Ovary (tissue), 9 donors: Measurements from ENCODE around the gene CARMIL1. TPM values are rescaled to one million over a fixed set of nuclear protein-coding genes. Genes with fewer than 3 reads are reported as not detected.

Source experiments
- DNase-seq, 5 donors: peaks; one replicate each; pipeline ENCODE4 v3.0.0-alpha.2; 2019 to 2020
- H3K27ac ChIP-seq, 2 donors: fragments of 200-600 bp; one replicate each; pipeline versions ENCODE4 v1.5.1 to v1.8.0; 2019 to 2022
- H3K27me3 ChIP-seq: fragments of 200-600 bp; one replicate; pipeline ENCODE4 v1.8.0; 2022
- H3K36me3 ChIP-seq: fragments of 200-600 bp; sonication (generic); one replicate; pipeline ENCODE4 v1.5.1; 2019
- H3K4me1 ChIP-seq: one replicate; pipeline ENCODE4 v1.8.1; 2013; ENCODE audit warnings: mild to moderate bottlenecking, moderate library complexity; ENCODE audit not compliant: insufficient read depth
- H3K4me3 ChIP-seq: fragments of 200-600 bp; sonication (generic); one replicate; pipeline ENCODE4 v1.5.1; 2017
- H3K9me3 ChIP-seq, 2 donors: fragments of 200-600 bp in 1 of 2; sonication (generic) in 1 of 2; one replicate each; pipeline versions ENCODE4 v1.5.1 to v1.8.1; 2013 to 2019; ENCODE audit warnings: mild to moderate bottlenecking in 1 of 2, moderate library complexity in 1 of 2
- EP300 ChIP-seq: sonication (generic); formaldehyde crosslinking; IDR thresholded peaks from one replicate; pipeline ENCODE4 v1.6.1; 2017; ENCODE audit warnings: antibody characterized with exemption
- POLR2A ChIP-seq: fragments of 450-650 bp; IDR thresholded peaks from one replicate; pipeline ENCODE4 v1.6.1; 2017; ENCODE audit warnings: antibody characterized with exemption, mild to moderate bottlenecking, moderate library complexity
- WGBS, 3 donors: extraction: QIAGEN DNeasy Blood & Tissue Kit in 1 of 3; methylation state at CpG; one replicate each; pipeline versions ENCODE4 v1.1.5 to v1.1.7; 2013 to 2017; 5-methylcytosine and 5-hydroxymethylcytosine counted together
- intact Hi-C, 4 donors: fragments of 100-400 bp; cut with DNase I; formaldehyde crosslinking; loops; one replicate each; pipeline versions ENCODE4 v1.11.0 to v1.15.1; 2022 to 2023
- polyA plus RNA-seq, 2 donors: library from polyadenylated mRNA; stranded (reverse); fragments of 200-250 nt in 1 of 2; fragments of 350-450 nt in 1 of 2; fragmentation: Illumina TruSeq in 1 of 2; extraction: RNeasy Lipid Tissue Mini Kit (QIAGEN cat#74804) in 1 of 2; gene quantifications; one replicate each; pipeline ENCODE4 v1.2.3, GENCODE V29; 2013 to 2014
- total RNA-seq, 7 donors: library from RNA; depleted of rRNA in 2 of 7; stranded (reverse); fragments of >200 nt in 2 of 7; fragmentation: NEBNext Ultra II Directional in 3 of 7; extraction: Animal tissue kit (Norgen Biotek cat#: 25700) in 3 of 7; gene quantifications; one replicate each; pipeline versions ENCODE4 v1.1.0 to v1.2.4, GENCODE V29; 2016 to 2023
- TF ChIP-seq, protein P1 (sequence below), 3 donors: fragments of 450-650 bp in 2 of 3; fragments of 200-600 bp in 1 of 3; IDR thresholded peaks; one replicate each; pipeline versions ENCODE4 v1.5.1 to v1.8.0; 2016 to 2022; ENCODE audit warnings: antibody characterized with exemption in 3 of 3, mild to moderate bottlenecking in 1 of 3
- donor health status: DM: no; HTN: no; CAD: no; lungs with moderate emphysema.
- donor health status: DM: no; HTN: no; CAD: no.
- donor health status: Bipolar disorder and iron deficiency.
- donor health status: DM: yes; HTN: yes; CAD: no.
- donor health status: DM: no; HTN: no; CAD: no.
- donor health status: DM: yes; HTN: yes; CAD: no.

CARMIL1 gene
- total and polyA plus RNA-seq, 9 donors, result 6.4 to 25.6 (median 16.8) TPM

- H3K27ac ChIP-seq, result no peak overlapping the region
- WGBS, 3 donors, result 70 to 77% (median 75%) methylated on average over 3 of the region's 3 CpGs
- H3K36me3 ChIP-seq, result no peaks in the 10 kb centered on the region
- no peak for DNase-seq
- H3K4me3 ChIP-seq, result no peak overlapping the region
- intact Hi-C loops, result no loop called here
- TF ChIP-seq EP300 (no peak), POLR2A (no peak)
- TF ChIP-seq, protein P1, sequence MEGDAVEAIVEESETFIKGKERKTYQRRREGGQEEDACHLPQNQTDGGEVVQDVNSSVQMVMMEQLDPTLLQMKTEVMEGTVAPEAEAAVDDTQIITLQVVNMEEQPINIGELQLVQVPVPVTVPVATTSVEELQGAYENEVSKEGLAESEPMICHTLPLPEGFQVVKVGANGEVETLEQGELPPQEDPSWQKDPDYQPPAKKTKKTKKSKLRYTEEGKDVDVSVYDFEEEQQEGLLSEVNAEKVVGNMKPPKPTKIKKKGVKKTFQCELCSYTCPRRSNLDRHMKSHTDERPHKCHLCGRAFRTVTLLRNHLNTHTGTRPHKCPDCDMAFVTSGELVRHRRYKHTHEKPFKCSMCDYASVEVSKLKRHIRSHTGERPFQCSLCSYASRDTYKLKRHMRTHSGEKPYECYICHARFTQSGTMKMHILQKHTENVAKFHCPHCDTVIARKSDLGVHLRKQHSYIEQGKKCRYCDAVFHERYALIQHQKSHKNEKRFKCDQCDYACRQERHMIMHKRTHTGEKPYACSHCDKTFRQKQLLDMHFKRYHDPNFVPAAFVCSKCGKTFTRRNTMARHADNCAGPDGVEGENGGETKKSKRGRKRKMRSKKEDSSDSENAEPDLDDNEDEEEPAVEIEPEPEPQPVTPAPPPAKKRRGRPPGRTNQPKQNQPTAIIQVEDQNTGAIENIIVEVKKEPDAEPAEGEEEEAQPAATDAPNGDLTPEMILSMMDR (IDR thresholded peaks at IDR 0.05), result no peak
- no peaks in the 10 kb centered on the region for H3K27me3 ChIP-seq
- H3K4me1 ChIP-seq, result no peaks in the 10 kb centered on the region
- H3K9me3 ChIP-seq, result no peaks in the 10 kb centered on the region
These were observed 333.5 kb downstream of the CARMIL1 start for GRCh38 chr6:25612666-25613065.

- Histone ChIP-seq H3K36me3 (no peaks in the 10 kb centered on the region), H3K9me3 (no peaks in the 10 kb centered on the region), H3K4me1 (no peaks in the 10 kb centered on the region), H3K27ac (no peak overlapping the region), H3K27me3 (no peaks in the 10 kb centered on the region), H3K4me3 (no peak overlapping the region)
- intact Hi-C loops, result no loop called here
- no peak for TF ChIP-seq EP300
- TF ChIP-seq POLR2A, result no peak
- TF ChIP-seq, protein P1 (IDR thresholded peaks at IDR 0.05), result no peak
- DNase-seq, result no peak
- WGBS, 3 donors, result 84 to 93% (median 92%) methylated on average over 1 of the region's 1 CpG
These were observed 334.2 kb downstream of the CARMIL1 start for GRCh38 chr6:25613415-25613814.

DNA sequence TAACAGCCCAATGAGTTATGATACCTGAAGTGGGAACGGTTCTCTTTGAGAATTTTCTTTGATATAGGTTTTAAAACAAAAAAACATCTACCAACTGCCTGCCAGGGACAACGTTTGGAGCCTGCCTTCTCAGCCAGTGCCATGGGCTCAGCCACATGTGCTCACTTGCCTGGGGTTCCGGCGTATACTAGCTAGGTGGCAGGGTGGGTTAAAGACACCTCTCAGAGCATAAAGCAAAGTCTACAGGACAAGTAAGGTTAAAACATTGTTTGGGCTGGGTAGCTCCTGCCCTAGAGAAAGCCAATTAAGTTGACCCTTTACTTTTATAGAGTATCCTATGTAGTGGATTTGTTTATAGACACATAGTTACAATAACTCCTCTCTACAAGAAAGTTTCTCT is 334.9 kb downstream of the CARMIL1 start:
- intact Hi-C loops, result no loop called here
- no peaks in the 10 kb centered on the region for H3K27me3 ChIP-seq
- no peak for TF ChIP-seq POLR2A
- no peak for TF ChIP-seq EP300
- DNase-seq, result no peak
- H3K36me3 ChIP-seq, result no peaks in the 10 kb centered on the region
- H3K9me3 ChIP-seq, result no peaks in the 10 kb centered on the region
- 78 to 85% (median 80%) methylated on average over 4 of the region's 4 CpGs for WGBS, 3 donors
- no peak overlapping the region for H3K4me3 ChIP-seq
- H3K27ac ChIP-seq, result no peak overlapping the region
- no peaks in the 10 kb centered on the region for H3K4me1 ChIP-seq

DNA sequence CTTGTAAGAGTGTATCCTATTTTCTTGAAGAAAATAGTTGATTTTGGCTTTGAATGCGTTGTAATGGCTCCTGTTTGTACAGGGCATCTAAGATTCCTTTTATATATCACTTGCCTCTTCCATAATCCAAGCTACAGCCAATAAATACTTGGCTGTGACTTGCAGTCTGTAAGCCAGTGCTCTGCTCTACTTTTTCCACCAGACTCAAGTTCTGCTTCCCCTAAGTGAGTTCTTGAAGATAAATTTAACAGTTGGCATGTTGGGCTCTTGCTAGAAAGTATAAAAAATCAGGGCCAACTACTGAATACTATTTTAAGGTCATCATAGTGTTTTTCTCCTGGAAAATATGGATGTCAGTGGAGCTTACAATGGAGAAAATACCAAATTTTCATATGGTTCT is 336.3 kb downstream of the CARMIL1 start:
- no peak for TF ChIP-seq EP300
- TF ChIP-seq POLR2A, result no peak
- TF ChIP-seq, protein P1 (IDR thresholded peaks at IDR 0.05), result no peak
- Histone ChIP-seq H3K27me3 (no peaks in the 10 kb centered on the region), H3K4me3 (no peak overlapping the region), H3K4me1 (no peaks in the 10 kb centered on the region), H3K36me3 (no peaks in the 10 kb centered on the region), H3K9me3 (no peaks in the 10 kb centered on the region), H3K27ac (no peak overlapping the region)
- intact Hi-C loops, result no loop called here
- no peak for DNase-seq
- 87 to 98% (median 92%) methylated on average over 1 of the region's 1 CpG for WGBS, 3 donors

- H3K4me3 ChIP-seq, result no peak overlapping the region
- intact Hi-C loops, result no loop called here
- DNase-seq, result no peak
- no peak for TF ChIP-seq EP300
- TF ChIP-seq, protein P1 (IDR thresholded peaks at IDR 0.05), result no peak
- TF ChIP-seq POLR2A, result no peak
- H3K27ac ChIP-seq, result no peak overlapping the region
- no peaks in the 10 kb centered on the region for H3K4me1 ChIP-seq
- H3K9me3 ChIP-seq, result no peaks in the 10 kb centered on the region
- WGBS, 3 donors, result 93 to 97% (median 93%) methylated on average over 2 of the region's 2 CpGs
- H3K36me3 ChIP-seq, result no peaks in the 10 kb centered on the region
- H3K27me3 ChIP-seq, result no peaks in the 10 kb centered on the region
These were observed 338.8 kb downstream of the CARMIL1 start for GRCh38 chr6:25617997-25618396.
